ENCODE data around the gene PLEKHA6.

GRCh38 chr1:204216236-204216635 is 143.5 kb downstream of the PLEKHA6 start:
- TF ChIP-seq CTCF (IDR thresholded peaks at IDR 0.05), result no peak
- no peak for TF ChIP-seq POLR2A (IDR thresholded peaks at IDR 0.05)

All from testis (tissue), 2 donors.